Activated CD4-positive, CD25-positive, alpha-beta regulatory T cell (primary cell): ENCODE data around the gene ATOH7.
"Not testable (repeated sequence)": the region's sequence is repeated elsewhere in the genome, so short reads cannot be mapped to it uniquely, and the experiment has no call there.

Experiments used
- DNase-seq, 4 experiments: peaks; one replicate each; lab custom pipeline; 2025; lab: John Stamatoyannopoulos, UW

Gene ATOH7

DNA sequence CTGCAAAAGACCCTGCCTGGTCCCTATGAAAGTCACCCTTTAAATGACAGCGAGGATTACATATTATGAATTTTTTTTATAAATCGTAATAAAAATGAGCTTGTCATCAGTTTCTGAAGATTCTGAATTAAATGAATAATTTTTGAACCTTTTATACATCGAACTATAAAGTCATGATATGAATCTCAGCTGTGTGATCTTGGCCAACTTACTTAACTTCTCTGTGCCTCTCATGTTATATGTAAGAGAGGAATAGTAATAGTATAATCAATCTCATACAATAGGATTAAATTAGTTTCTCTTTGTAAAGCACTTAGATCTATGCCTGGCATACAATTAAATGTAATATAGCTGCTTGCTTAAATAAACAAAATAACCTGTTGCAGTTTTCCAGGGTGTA, 5.3 kb upstream of the ATOH7 start:
- DNase-seq, result no peak

DNA sequence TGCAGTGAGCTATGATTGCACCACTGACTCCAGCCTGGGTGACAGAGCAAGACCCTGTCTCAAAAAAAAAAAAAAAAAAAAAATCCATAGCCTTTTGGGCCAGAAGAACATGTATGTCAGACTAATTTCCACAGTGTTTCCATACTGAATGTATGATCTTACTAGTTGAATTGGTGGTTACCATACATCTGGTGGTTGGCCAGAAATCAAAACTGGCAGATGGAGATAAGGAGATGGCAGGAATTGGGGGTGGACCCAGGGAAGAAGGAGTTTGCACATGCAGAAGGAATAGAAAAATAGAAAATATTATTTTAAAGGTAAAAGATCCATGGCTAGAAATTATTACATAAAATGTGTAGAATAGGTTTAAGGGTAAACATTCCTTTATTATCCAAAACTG, 3.7 kb upstream of the ATOH7 start:
- no peak for DNase-seq

GRCh38 chr10:68235111-68235510, 3.2 kb upstream of the ATOH7 start:
- DNase-seq, result no peak

DNA sequence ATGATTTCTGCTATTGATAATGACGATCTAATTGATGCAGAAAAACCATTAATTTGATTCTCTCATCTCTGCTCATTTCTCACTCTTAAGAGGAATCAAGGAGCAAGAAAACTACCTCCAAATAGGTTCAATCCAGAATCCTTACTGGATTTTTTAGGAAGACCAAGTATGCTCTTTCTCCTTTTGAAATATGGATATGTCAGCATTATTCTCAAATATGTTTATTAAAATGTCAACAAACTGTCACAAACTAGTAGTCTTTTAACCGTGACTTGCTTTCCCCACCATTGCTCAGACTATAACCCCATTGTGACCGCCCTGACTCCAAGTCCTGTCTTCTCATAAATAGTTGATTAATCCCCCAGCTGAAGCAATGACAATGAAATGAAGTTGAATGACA, 1.1 kb upstream of the ATOH7 start:
- DNase-seq, result no peak

- DNase-seq, result no peak
Observed at GRCh38 chr10:68231106-68231816, 652 bp downstream of the ATOH7 start.

DNA sequence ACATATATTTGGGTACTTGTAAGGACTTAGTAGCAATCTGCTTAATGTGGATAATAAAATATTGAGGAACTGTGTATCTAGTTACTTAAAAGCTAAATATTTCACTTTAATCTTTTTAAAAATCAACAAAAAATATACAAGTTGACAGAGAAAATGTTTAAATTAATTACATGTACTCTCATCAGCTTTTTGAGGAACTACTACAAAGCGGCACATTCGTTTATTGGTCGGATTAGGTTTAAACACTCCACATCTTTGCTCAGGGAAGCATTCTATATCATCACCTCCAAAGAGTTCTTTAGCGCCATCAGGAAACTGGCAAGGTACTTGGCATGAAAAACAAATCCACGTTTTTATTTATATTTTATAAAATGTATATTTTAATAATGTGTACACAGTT, 1.6 kb downstream of the ATOH7 start:
- no peak for DNase-seq

DNA sequence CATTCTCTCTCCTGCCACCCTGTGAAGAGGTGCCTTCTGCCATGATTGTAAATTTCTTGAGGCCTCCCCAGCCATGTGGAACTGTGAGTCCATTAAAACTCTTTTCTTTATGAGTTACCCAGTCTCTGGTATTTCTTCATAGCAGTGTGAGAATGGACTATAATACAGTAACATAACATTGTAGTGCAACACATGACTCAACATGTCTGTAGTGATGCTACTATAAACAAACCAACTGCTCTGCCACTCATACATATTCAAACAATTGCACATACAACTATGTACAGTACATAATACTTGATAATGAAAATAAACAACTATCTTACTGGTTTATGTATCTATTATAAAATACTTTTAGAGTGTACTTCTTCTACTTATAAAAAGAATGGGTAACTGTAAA, 7.1 kb downstream of the ATOH7 start:
- no peak for DNase-seq

- no peak for DNase-seq
Observed at GRCh38 chr10:68223535-68224165, 8.3 kb downstream of the ATOH7 start.

GRCh38 chr10:68222391-68222790, 9.5 kb downstream of the ATOH7 start:
- DNase-seq, result no peak

GRCh38 chr10:68221196-68221595, 10.7 kb downstream of the ATOH7 start:
- no peak for DNase-seq

- DNase-seq, result no peak
Observed at GRCh38 chr10:68218786-68219185, 13.1 kb downstream of the ATOH7 start.

- DNase-seq, result no peak
Observed at GRCh38 chr10:68212721-68213352, 19.1 kb downstream of the ATOH7 start.

- DNase-seq, result no peak
Observed at GRCh38 chr10:68211669-68212068, 20.2 kb downstream of the ATOH7 start.

- no peak for DNase-seq
Observed at GRCh38 chr10:68208424-68209042, 23.4 kb downstream of the ATOH7 start.

DNA sequence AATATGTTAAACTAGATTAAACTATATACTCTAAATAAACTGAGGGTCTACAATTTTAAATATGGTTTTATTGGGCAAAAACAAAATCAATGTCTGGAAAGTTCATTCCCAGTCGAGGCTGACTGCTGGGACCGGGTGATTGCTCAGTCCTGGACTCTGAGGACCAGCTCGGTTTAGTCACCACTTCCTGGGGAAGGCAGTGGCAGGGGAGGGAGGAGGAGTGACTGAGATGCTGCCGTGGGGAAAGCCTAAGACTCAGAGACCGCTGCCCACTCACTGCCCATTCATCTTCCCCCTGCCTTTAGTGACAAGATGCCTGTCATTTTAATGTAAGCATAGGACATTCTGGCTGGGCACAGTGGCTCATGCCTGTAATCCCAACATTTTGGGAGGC, 29.0 kb downstream of the ATOH7 start:
- DNase-seq, result no peak

- no peak for DNase-seq
Observed at GRCh38 chr10:68196701-68197100, 35.2 kb downstream of the ATOH7 start.

- not testable (repeated sequence) for DNase-seq
Observed at GRCh38 chr10:68195776-68196175, 36.1 kb downstream of the ATOH7 start.

DNA sequence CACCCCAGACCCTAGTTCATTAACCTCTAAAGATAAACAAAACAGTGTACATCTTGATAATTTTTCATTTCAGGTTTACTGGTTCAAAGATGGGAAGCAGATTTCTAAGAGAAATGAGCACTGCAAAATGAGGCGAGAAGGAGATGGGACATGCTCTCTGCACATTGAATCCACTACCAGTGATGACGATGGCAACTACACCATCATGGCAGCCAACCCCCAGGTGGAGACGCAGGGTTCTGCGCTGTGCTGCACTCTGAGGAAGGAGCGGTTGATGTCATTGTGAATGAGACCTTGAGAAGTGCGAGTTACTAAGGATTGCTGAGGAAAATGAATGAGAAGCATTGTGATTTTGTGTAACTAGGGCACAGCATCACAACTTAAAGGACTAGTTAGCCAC, 37.6 kb downstream of the ATOH7 start:
- DNase-seq, result no peak

- no peak for DNase-seq
Observed at GRCh38 chr10:68192113-68192512, 39.8 kb downstream of the ATOH7 start.

DNA sequence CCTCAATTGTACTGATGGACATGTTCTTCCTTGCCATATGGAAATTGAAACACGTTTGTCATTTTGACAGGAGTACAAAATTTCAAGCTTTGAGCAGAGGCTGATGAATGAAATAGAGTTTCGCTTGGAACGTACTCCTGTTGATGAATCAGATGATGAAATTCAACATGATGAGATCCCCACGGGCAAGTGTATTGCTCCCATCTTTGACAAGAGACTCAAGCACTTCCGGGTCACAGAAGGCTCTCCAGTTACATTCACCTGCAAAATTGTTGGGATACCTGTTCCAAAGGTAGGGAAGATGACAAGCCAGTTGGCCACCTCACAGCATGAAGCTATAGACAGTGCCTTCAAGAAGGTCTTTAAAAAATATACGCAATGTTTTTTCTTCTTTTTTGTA, 43.1 kb downstream of the ATOH7 start:
- no peak for DNase-seq

DNA sequence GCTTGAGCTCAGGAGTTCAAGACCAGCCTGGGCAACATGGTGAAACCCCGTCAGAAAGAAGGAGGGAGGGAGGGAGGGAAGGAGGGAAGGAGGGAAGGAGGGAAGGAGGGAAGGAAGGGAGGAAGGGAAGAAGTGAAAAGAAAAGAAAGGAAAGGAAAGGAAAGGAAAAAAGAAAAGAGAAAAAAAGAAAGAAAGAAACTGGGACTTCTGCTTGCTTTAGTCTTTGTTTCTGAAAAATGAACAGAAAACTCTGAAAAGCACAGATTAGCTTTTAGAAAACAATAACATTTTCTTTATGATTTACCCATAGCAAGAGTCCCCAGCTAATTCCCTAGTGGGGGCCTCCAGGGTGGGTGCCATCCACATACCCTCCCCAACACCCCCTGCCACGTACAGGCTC, 46.8 kb downstream of the ATOH7 start:
- no peak for DNase-seq

- no peak for DNase-seq
Observed at GRCh38 chr10:68184546-68184945, 47.4 kb downstream of the ATOH7 start.
